GM12878 (cell line): ENCODE data around the gene CCDC74B. TPM values are rescaled to one million over a fixed set of nuclear protein-coding genes. Genes with fewer than 3 reads are reported as not detected.

Source experiments
- ATF7 ChIP-seq: fragments of 450-650 bp; IDR thresholded peaks from 2 replicates; pipeline ENCODE4 v1.6.1; 2016; ENCODE audit warnings: low read depth, mild to moderate bottlenecking
- CEBPB ChIP-seq, 2 experiments: fragments of 150-350 bp in 1 of 2; IDR thresholded peaks; 2 replicates each; pipeline ENCODE4 v1.6.1; 2012 to 2014; ENCODE audit warnings: low read depth in 2 of 2, low read length in 2 of 2, borderline replicate concordance in 1 of 2, inconsistent platforms in 1 of 2
- CHD2 ChIP-seq: IDR thresholded peaks from 2 replicates; pipeline ENCODE4 v1.6.1; 2011; ENCODE audit warnings: low read depth, low read length, improper control_type of control experiment, borderline replicate concordance
- CREB1 ChIP-seq: IDR thresholded peaks from 2 replicates; pipeline ENCODE4 v1.6.1; 2012; ENCODE audit warnings: low read depth, mild to moderate bottlenecking, inconsistent platforms
- CREM ChIP-seq: IDR thresholded peaks from 2 replicates; pipeline ENCODE4 v1.6.1; 2014; ENCODE audit warnings: antibody characterized with exemption, low read depth
- EP300 ChIP-seq, 2 experiments: fragments of 150-350 bp in 1 of 2; IDR thresholded peaks; 2 replicates each; pipeline ENCODE4 v1.6.1; 2011 to 2012; ENCODE audit warnings: low read depth in 2 of 2, low read length in 2 of 2, borderline replicate concordance in 1 of 2, improper control_type of control experiment in 1 of 2, inconsistent platforms in 1 of 2; ENCODE audit not compliant: control insufficient read depth in 1 of 2
- ESRRA ChIP-seq: IDR thresholded peaks from 2 replicates; pipeline ENCODE4 v1.6.1; 2012; ENCODE audit warnings: mild to moderate bottlenecking, low read length, improper control_type of control experiment
- EZH2 ChIP-seq: IDR thresholded peaks from 2 replicates; pipeline ENCODE4 v1.6.1; 2012; ENCODE audit warnings: low read depth, mild to moderate bottlenecking, control low read depth, inconsistent platforms, low read length, borderline replicate concordance; ENCODE audit not compliant: control insufficient read depth
- HCFC1 ChIP-seq: fragments of 150-350 bp; IDR thresholded peaks from 2 replicates; pipeline ENCODE4 v1.6.1; 2014; ENCODE audit warnings: low read length
- JUNB ChIP-seq: IDR thresholded peaks from 2 replicates; pipeline ENCODE4 v1.6.1; 2016; ENCODE audit warnings: antibody characterized with exemption, mild to moderate bottlenecking
- JUND ChIP-seq: IDR thresholded peaks from 2 replicates; pipeline ENCODE4 v1.6.1; 2012; ENCODE audit warnings: low read depth, mild to moderate bottlenecking, low read length, improper control_type of control experiment, moderate library complexity
- LARP7 ChIP-seq: fragments of 450-650 bp; IDR thresholded peaks from 2 replicates; pipeline ENCODE4 v1.6.1; 2017; ENCODE audit warnings: mild to moderate bottlenecking
- MXI1 ChIP-seq: fragments of 150-350 bp; IDR thresholded peaks from 2 replicates; pipeline ENCODE4 v1.6.1; 2011; ENCODE audit warnings: low read depth, mild to moderate bottlenecking, inconsistent platforms, low read length, improper control_type of control experiment
- POLR2A ChIP-seq: IDR thresholded peaks from 2 replicates; pipeline ENCODE4 v1.6.1; 2011; ENCODE audit warnings: low read depth, mild to moderate bottlenecking, low read length
- POLR2AphosphoS2 ChIP-seq: IDR thresholded peaks from 2 replicates; pipeline ENCODE4 v1.6.1; 2011; ENCODE audit warnings: low read depth, mild to moderate bottlenecking, low read length, improper control_type of control experiment, moderate library complexity
- RB1 ChIP-seq: fragments of 450-650 bp; formaldehyde crosslinking; IDR thresholded peaks from 2 replicates; pipeline ENCODE4 v1.6.1; 2017; ENCODE audit warnings: mild to moderate bottlenecking, borderline replicate concordance
- TAF1 ChIP-seq: IDR thresholded peaks from 2 replicates; pipeline ENCODE4 v1.6.1; 2011; ENCODE audit warnings: mild to moderate bottlenecking, low read depth, low read length, borderline replicate concordance
- TCF12 ChIP-seq: IDR thresholded peaks from 2 replicates; pipeline ENCODE4 v1.6.1; 2011; ENCODE audit warnings: low read depth, mild to moderate bottlenecking, low read length
- YY1 ChIP-seq: IDR thresholded peaks from 2 replicates; pipeline ENCODE4 v1.6.1; 2011; ENCODE audit warnings: low read depth, mild to moderate bottlenecking, low read length
- ZNF622 ChIP-seq: fragments of 450-650 bp; IDR thresholded peaks from 2 replicates; pipeline ENCODE4 v1.6.1; 2017; ENCODE audit warnings: mild to moderate bottlenecking, inconsistent platforms
- polyA plus RNA-seq, 11 experiments: library from polyadenylated mRNA; depleted of rRNA in 4 of 11; unstranded in 6 of 11; stranded (reverse) in 5 of 11; fragments of >200 nt; fragmentation: Nextera tagmentation in 4 of 11; fragmentation: Illumina TruSeq in 1 of 11; extraction: Ambion mirVana in 4 of 11; extraction: Trizol in 1 of 11; gene quantifications; 1 replicate in 1 of 11; 2 replicates in 10 of 11; pipeline versions ENCODE4 v1.2.1 to v1.2.3, GENCODE V29; 2011 to 2016; ENCODE audit warnings: inconsistent platforms in 2 of 11, missing spikeins in 2 of 11, low read depth in 1 of 11
- total RNA-seq, 4 experiments: library from RNA; depleted of rRNA in 3 of 4; stranded (reverse); fragments of >200 nt in 3 of 4; fragmentation: Illumina TruSeq in 1 of 4; extraction: Trizol in 1 of 4; gene quantifications; 2 replicates each; pipeline versions ENCODE4 v1.2.1 to v1.2.3, GENCODE V29; 2013 to 2021
- TF ChIP-seq, protein P1 (sequence below): fragments of 450-650 bp; formaldehyde crosslinking; IDR thresholded peaks from 2 replicates; pipeline ENCODE4 v1.5.0; 2022; ENCODE audit warnings: mild to moderate bottlenecking, missing genetic modification characterization
- TF ChIP-seq, protein P2 (sequence below): IDR thresholded peaks from 2 replicates; pipeline ENCODE4 v1.6.1; 2011; ENCODE audit warnings: mild to moderate bottlenecking, low read depth, low read length, moderate library complexity; ENCODE audit not compliant: insufficient replicate concordance
- TF ChIP-seq, protein P3 (sequence below): IDR thresholded peaks from 2 replicates; pipeline ENCODE4 v1.6.1; 2012; ENCODE audit warnings: low read depth, low read length, improper control_type of control experiment
- TF ChIP-seq, protein P4 (sequence below): fragments of 450-650 bp; conservative IDR thresholded peaks from 2 replicates; pipeline ENCODE4 v1.6.1; 2017; ENCODE audit warnings: mild to moderate bottlenecking, moderate library complexity

Gene CCDC74B
- total and polyA plus RNA-seq, 10 of the 15 experiments (the other 5 are each of a cell fraction or from before 2014, with no cell fraction given) = 0.52 to 21.2 (median 9.7) TPM

DNA sequence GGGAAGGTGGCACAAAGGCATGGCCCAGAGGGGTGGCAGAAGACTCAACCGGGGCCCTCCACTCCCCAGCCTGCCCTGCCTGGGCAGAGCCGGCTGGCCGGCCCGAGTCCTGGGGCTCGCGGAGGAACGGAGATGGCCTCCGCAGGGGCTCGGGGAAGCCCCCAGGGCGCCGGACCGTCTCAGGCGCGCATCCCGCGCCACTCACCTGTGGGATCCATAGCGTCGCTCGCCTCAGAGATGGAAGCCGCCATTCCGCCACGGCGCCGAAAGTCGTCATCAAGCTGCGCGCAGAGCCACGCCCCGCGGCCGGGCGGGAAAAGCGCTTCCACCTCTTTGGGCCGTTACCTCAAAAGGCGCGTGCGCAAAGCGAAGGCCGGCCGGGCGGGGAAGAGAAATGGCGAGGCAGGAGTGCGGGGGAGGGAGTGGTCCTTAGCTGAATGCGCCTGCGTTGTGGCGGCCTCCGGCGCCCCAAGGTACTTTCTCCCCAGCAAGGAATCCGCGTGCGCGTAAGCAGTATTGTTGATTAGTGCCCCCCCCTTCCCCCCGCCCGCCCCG, 36.5 kb upstream of the CCDC74B start, which contains the start of gene SMPD4 (continued):
- TF ChIP-seq, protein P1, sequence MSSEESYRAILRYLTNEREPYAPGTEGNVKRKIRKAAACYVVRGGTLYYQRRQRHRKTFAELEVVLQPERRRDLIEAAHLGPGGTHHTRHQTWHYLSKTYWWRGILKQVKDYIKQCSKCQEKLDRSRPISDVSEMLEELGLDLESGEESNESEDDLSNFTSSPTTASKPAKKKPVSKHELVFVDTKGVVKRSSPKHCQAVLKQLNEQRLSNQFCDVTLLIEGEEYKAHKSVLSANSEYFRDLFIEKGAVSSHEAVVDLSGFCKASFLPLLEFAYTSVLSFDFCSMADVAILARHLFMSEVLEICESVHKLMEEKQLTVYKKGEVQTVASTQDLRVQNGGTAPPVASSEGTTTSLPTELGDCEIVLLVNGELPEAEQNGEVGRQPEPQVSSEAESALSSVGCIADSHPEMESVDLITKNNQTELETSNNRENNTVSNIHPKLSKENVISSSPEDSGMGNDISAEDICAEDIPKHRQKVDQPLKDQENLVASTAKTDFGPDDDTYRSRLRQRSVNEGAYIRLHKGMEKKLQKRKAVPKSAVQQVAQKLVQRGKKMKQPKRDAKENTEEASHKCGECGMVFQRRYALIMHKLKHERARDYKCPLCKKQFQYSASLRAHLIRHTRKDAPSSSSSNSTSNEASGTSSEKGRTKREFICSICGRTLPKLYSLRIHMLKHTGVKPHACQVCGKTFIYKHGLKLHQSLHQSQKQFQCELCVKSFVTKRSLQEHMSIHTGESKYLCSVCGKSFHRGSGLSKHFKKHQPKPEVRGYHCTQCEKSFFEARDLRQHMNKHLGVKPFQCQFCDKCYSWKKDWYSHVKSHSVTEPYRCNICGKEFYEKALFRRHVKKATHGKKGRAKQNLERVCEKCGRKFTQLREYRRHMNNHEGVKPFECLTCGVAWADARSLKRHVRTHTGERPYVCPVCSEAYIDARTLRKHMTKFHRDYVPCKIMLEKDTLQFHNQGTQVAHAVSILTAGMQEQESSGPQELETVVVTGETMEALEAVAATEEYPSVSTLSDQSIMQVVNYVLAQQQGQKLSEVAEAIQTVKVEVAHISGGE = no peak
- TF ChIP-seq, protein P2, sequence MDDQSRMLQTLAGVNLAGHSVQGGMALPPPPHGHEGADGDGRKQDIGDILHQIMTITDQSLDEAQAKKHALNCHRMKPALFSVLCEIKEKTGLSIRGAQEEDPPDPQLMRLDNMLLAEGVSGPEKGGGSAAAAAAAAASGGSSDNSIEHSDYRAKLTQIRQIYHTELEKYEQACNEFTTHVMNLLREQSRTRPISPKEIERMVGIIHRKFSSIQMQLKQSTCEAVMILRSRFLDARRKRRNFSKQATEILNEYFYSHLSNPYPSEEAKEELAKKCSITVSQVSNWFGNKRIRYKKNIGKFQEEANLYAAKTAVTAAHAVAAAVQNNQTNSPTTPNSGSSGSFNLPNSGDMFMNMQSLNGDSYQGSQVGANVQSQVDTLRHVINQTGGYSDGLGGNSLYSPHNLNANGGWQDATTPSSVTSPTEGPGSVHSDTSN = no peak
- TF ChIP-seq, protein P3, sequence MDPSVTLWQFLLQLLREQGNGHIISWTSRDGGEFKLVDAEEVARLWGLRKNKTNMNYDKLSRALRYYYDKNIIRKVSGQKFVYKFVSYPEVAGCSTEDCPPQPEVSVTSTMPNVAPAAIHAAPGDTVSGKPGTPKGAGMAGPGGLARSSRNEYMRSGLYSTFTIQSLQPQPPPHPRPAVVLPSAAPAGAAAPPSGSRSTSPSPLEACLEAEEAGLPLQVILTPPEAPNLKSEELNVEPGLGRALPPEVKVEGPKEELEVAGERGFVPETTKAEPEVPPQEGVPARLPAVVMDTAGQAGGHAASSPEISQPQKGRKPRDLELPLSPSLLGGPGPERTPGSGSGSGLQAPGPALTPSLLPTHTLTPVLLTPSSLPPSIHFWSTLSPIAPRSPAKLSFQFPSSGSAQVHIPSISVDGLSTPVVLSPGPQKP = 0 out of 2 replicates have a peak, but pooled peaks have one; percentile 40
- peak; percentile 22; the same call in 1 of the 2 replicates for TF ChIP-seq TCF12
- TF ChIP-seq JUNB = no peak
- TF ChIP-seq, protein P4, sequence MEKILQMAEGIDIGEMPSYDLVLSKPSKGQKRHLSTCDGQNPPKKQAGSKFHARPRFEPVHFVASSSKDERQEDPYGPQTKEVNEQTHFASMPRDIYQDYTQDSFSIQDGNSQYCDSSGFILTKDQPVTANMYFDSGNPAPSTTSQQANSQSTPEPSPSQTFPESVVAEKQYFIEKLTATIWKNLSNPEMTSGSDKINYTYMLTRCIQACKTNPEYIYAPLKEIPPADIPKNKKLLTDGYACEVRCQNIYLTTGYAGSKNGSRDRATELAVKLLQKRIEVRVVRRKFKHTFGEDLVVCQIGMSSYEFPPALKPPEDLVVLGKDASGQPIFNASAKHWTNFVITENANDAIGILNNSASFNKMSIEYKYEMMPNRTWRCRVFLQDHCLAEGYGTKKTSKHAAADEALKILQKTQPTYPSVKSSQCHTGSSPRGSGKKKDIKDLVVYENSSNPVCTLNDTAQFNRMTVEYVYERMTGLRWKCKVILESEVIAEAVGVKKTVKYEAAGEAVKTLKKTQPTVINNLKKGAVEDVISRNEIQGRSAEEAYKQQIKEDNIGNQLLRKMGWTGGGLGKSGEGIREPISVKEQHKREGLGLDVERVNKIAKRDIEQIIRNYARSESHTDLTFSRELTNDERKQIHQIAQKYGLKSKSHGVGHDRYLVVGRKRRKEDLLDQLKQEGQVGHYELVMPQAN = peak; percentile 80; the same call in 1 of the 2 replicates
- no peak for TF ChIP-seq EZH2
- TF ChIP-seq EP300 (IDR thresholded peaks at IDR 0.05; ENCODE audit: borderline replicate concordance in 1 of 2, control insufficient read depth in 1 of 2, low read depth in 2 of 2, low read length in 2 of 2) = no peak
- TF ChIP-seq CEBPB (IDR thresholded peaks at IDR 0.05; ENCODE audit: borderline replicate concordance in 1 of 2, low read depth in 2 of 2, low read length in 2 of 2) = no peak
- no peak for TF ChIP-seq POLR2AphosphoS2
- peak; percentile 99 for TF ChIP-seq CREM
- peak; percentile 71; the same call in 1 of the 2 replicates for TF ChIP-seq RB1
- no peak for TF ChIP-seq ZNF622
- peak; percentile 77 for TF ChIP-seq HCFC1
- 0 out of 2 replicates have a peak, but pooled peaks have one; percentile 39 for TF ChIP-seq CHD2
- 0 out of 2 replicates have a peak, but pooled peaks have one; percentile 31 for TF ChIP-seq LARP7
- peak; percentile 71; the same call in 1 of the 2 replicates for TF ChIP-seq TAF1
- TF ChIP-seq POLR2A = peak; percentile 69
- TF ChIP-seq ATF7 = no peak
- peak; percentile 97 for TF ChIP-seq YY1
- peak; percentile 98 for TF ChIP-seq CREB1
- no peak for TF ChIP-seq JUND
- peak; percentile 74; the same call in 1 of the 2 replicates for TF ChIP-seq MXI1
- TF ChIP-seq ESRRA = 0 out of 2 replicates have a peak, but pooled peaks have one; percentile 25
